ENCODE results near the gene VWA3A. TPM values are rescaled to one million over a fixed set of nuclear protein-coding genes. Genes with fewer than 3 reads are reported as not detected.

Gene VWA3A
- total and polyA plus RNA-seq, 2 experiments from 2014 or later: 0.45 TPM; not detected in 1

GRCh38 chr16:22204091-22204655, 111.8 kb downstream of the VWA3A start:
- Histone ChIP-seq H3K4me2 (no peak overlapping the region), H4K20me1 (replicated peaks; ENCODE audit: insufficient read depth) (peaks cover 13% of the 10 kb centered on the region), H3K27me3 (ENCODE audit: insufficient read depth) (no peaks in the 10 kb centered on the region), H2AFZ (no peak overlapping the region), H3K79me2 (replicated peaks; ENCODE audit: insufficient read depth) (peaks cover 26% of the 10 kb centered on the region), H3K9me2 (ENCODE audit: insufficient read depth) (no peaks in the 10 kb centered on the region), H3K4me3 (no peak overlapping the region), H3K36me3 (ENCODE audit: insufficient read depth) (no peaks in the 10 kb centered on the region), H3K27ac (ENCODE audit: low read depth) (no peak overlapping the region), H3F3A (replicated peaks; ENCODE audit: low read depth) (peaks cover 22% of the 10 kb centered on the region), H3K4me1 (ENCODE audit: insufficient read depth) (peaks cover 27% of the 10 kb centered on the region)
- Mint-ChIP-seq H3K4me3 (no peak overlapping the region), H3K27ac (no peak overlapping the region), H3K4me1 (peaks cover 12% of the 10 kb centered on the region), H3K9me3 (no peaks in the 10 kb centered on the region; the same call in 2 of the 3 replicates), H3K36me3 (ENCODE audit: low read depth) (peaks cover 3% of the 10 kb centered on the region; the same call in 1 of the 3 replicates), H3K27me3 (ENCODE audit: insufficient read depth, low read depth, poor library complexity) (peaks cover 14% of the 10 kb centered on the region)
- no peak for TF ChIP-seq ETS1 (IDR thresholded peaks at IDR 0.05)
- no peak for TF ChIP-seq EZH2phosphoT487 (IDR thresholded peaks at IDR 0.05; ENCODE audit: unreplicated experiment)
- no peak for TF ChIP-seq STAT1 (IDR thresholded peaks at IDR 0.05; ENCODE audit: unreplicated experiment)
- no peak for TF ChIP-seq CTCF (conservative IDR thresholded peaks at IDR 0.05; ENCODE audit: low read depth in 2 of 2)
- no peak for TF ChIP-seq ZNF462 (CRISPR knock-in tag; IDR thresholded peaks at IDR 0.05)
- TF ChIP-seq REST (IDR thresholded peaks at IDR 0.05; ENCODE audit: unreplicated experiment): no peak
- no peak for TF ChIP-seq EZH2 (IDR thresholded peaks at IDR 0.05; ENCODE audit: low read depth, unreplicated experiment)
- TF ChIP-seq ZNF114 (CRISPR knock-in tag; IDR thresholded peaks at IDR 0.05): no peak
- no peak for TF ChIP-seq NANOG (IDR thresholded peaks at IDR 0.05; ENCODE audit: borderline replicate concordance)
- TF ChIP-seq POLR2AphosphoS5 (IDR thresholded peaks at IDR 0.05; ENCODE audit: low read depth): no peak
- TF ChIP-seq JUNB (IDR thresholded peaks at IDR 0.05; ENCODE audit: unreplicated experiment): no peak
- no peak for TF ChIP-seq ZNF331 (CRISPR knock-in tag; IDR thresholded peaks at IDR 0.05; ENCODE audit: low read depth)
- TF ChIP-seq CREB1 (CRISPR knock-in tag; IDR thresholded peaks at IDR 0.05; ENCODE audit: low read depth): no peak
- ATAC-seq (no peak), DNase-seq (ENCODE audit: low spot score) (no peak)
